GM19240 (cell line): ENCODE results near the gene ARHGEF35.
"Not testable (repeated sequence)": the region's sequence is repeated elsewhere in the genome, so short reads cannot be mapped to it uniquely, and the experiment has no call there.

Experiments used
- DNase-seq: peaks from one replicate; pipeline ENCODE4 v3.0.0; 2011; ENCODE audit warnings: low spot score; ENCODE audit not compliant: insufficient read length

Gene ARHGEF35

GRCh38 chr7:144195212-144195872, at the start of gene ARHGEF35:
ARHGEF35 (minus strand) TSS chr7:144195833; CDS start chr7:144188383, 7,450 bp downstream.
- not testable (repeated sequence) for DNase-seq

- DNase-seq = not testable (repeated sequence)
Measured at GRCh38 chr7:144245372-144245771, 49.7 kb upstream of the ARHGEF35 start.

- not testable (repeated sequence) for DNase-seq
Measured at GRCh38 chr7:144239365-144239764, 43.7 kb upstream of the ARHGEF35 start, which contains the start of gene OR2A42. OR2A42 (minus strand) TSS chr7:144239605; CDS start chr7:144232843, 6,762 bp downstream.

GRCh38 chr7:144238530-144239082, 43.0 kb upstream of the ARHGEF35 start:
- not testable (repeated sequence) for DNase-seq

- DNase-seq = not testable (repeated sequence)
Measured at GRCh38 chr7:144233039-144233438, 37.4 kb upstream of the ARHGEF35 start.

GRCh38 chr7:144231027-144231426, 35.4 kb upstream of the ARHGEF35 start:
- DNase-seq = not testable (repeated sequence)

- DNase-seq = not testable (repeated sequence)
Measured at GRCh38 chr7:144228810-144229209, 33.2 kb upstream of the ARHGEF35 start.

- DNase-seq = not testable (repeated sequence)
Measured at GRCh38 chr7:144226866-144227265, 31.2 kb upstream of the ARHGEF35 start.

- DNase-seq = not testable (repeated sequence)
Measured at GRCh38 chr7:144223675-144224074, 28.0 kb upstream of the ARHGEF35 start.

GRCh38 chr7:144220531-144220930, 24.9 kb upstream of the ARHGEF35 start:
- DNase-seq = not testable (repeated sequence)

GRCh38 chr7:144219149-144219548, 23.5 kb upstream of the ARHGEF35 start:
- DNase-seq = not testable (repeated sequence)

- DNase-seq = not testable (repeated sequence)
Measured at GRCh38 chr7:144218581-144218980, 22.9 kb upstream of the ARHGEF35 start.

GRCh38 chr7:144217200-144217599, 21.6 kb upstream of the ARHGEF35 start:
- not testable (repeated sequence) for DNase-seq

- not testable (repeated sequence) for DNase-seq
Measured at GRCh38 chr7:144205306-144205705, 9.7 kb upstream of the ARHGEF35 start.

- not testable (repeated sequence) for DNase-seq
Measured at GRCh38 chr7:144203086-144203485, 7.5 kb upstream of the ARHGEF35 start.

GRCh38 chr7:144201978-144202377, 6.3 kb upstream of the ARHGEF35 start:
- DNase-seq = not testable (repeated sequence)

GRCh38 chr7:144198934-144199333, 3.3 kb upstream of the ARHGEF35 start:
- not testable (repeated sequence) for DNase-seq

GRCh38 chr7:144194453-144194852, 1.2 kb downstream of the ARHGEF35 start:
- DNase-seq = not testable (repeated sequence)

- DNase-seq = not testable (repeated sequence)
Measured at GRCh38 chr7:144193782-144194181, 1.9 kb downstream of the ARHGEF35 start.

- DNase-seq = not testable (repeated sequence)
Measured at GRCh38 chr7:144188578-144189171, 7.0 kb downstream of the ARHGEF35 start.

- not testable (repeated sequence) for DNase-seq
Measured at GRCh38 chr7:144187848-144188247, 7.8 kb downstream of the ARHGEF35 start.

GRCh38 chr7:144183166-144183565, 12.5 kb downstream of the ARHGEF35 start, which contains the start of gene CTAGE4:
CTAGE4 (plus strand) TSS chr7:144183466; CDS start chr7:144183504, 38 bp downstream.
- DNase-seq = not testable (repeated sequence)
